Ishikawa (cell line): ENCODE measurements around the gene ST6GALNAC6.

ENCODE experiments used
- CEBPB ChIP-seq: IDR thresholded peaks from 2 replicates; pipeline ENCODE4 v1.6.1; 2012
- CREB1 ChIP-seq: IDR thresholded peaks from 2 replicates; pipeline ENCODE4 v1.6.1; 2012; ENCODE audit warnings: low read depth
- EGR1 ChIP-seq: IDR thresholded peaks from 2 replicates; pipeline ENCODE4 v1.6.1; 2012
- EP300 ChIP-seq: IDR thresholded peaks from 2 replicates; pipeline ENCODE4 v1.6.1; 2012; ENCODE audit warnings: borderline replicate concordance
- FOXM1 ChIP-seq: IDR thresholded peaks from 2 replicates; pipeline ENCODE4 v1.6.1; 2012; ENCODE audit warnings: low read depth, borderline replicate concordance
- MAX ChIP-seq: IDR thresholded peaks from 2 replicates; pipeline ENCODE4 v1.6.1; 2012
- NFIC ChIP-seq: IDR thresholded peaks from 2 replicates; pipeline ENCODE4 v1.6.1; 2012
- RAD21 ChIP-seq: IDR thresholded peaks from 2 replicates; pipeline ENCODE4 v1.6.1; 2012; ENCODE audit warnings: low read depth
- REST ChIP-seq: IDR thresholded peaks from 2 replicates; pipeline ENCODE4 v1.6.1; 2012; ENCODE audit warnings: low read depth, mild to moderate bottlenecking
- TAF1 ChIP-seq: IDR thresholded peaks from 2 replicates; pipeline ENCODE4 v1.6.1; 2012; ENCODE audit warnings: low read depth, mild to moderate bottlenecking
- TCF12 ChIP-seq: IDR thresholded peaks from 2 replicates; pipeline ENCODE4 v1.6.1; 2012; ENCODE audit warnings: low read depth
- TEAD4 ChIP-seq: IDR thresholded peaks from 2 replicates; pipeline ENCODE4 v1.6.1; 2012
- USF1 ChIP-seq: IDR thresholded peaks from 2 replicates; pipeline ENCODE4 v1.6.1; 2012
- YY1 ChIP-seq: IDR thresholded peaks from 2 replicates; pipeline ENCODE4 v1.6.1; 2012; ENCODE audit warnings: low read depth
- ZBTB7A ChIP-seq: IDR thresholded peaks from 2 replicates; pipeline ENCODE4 v1.6.1; 2012; ENCODE audit warnings: low read depth

ST6GALNAC6 gene

DNA sequence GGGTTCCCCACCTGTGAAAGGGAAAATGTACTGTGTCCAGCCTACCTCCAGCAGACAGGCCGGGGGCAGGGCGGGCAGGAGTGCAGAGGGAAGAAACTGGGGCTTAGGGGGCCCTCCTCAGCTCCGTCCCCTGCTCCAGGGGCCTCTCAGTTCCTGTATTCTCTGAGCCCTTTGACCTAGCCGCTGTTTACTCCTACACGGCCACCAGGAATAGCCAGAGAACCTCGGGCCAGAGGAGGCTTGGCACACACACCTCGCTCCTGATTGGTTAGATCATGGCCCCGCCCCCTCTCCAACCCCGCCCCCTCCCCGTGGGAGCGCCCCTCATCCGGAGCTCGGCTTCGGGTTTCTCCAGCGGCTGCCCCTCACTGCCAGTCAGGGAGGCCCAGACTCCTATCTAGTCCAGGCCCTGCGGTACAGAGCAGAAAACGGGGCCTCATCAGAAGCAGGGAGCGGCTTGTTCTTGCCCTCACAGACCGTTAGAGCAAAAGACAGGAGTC, 2.2 kb downstream of the ST6GALNAC6 start:
- TF ChIP-seq CREB1 (no peak), EP300 (no peak)

DNA sequence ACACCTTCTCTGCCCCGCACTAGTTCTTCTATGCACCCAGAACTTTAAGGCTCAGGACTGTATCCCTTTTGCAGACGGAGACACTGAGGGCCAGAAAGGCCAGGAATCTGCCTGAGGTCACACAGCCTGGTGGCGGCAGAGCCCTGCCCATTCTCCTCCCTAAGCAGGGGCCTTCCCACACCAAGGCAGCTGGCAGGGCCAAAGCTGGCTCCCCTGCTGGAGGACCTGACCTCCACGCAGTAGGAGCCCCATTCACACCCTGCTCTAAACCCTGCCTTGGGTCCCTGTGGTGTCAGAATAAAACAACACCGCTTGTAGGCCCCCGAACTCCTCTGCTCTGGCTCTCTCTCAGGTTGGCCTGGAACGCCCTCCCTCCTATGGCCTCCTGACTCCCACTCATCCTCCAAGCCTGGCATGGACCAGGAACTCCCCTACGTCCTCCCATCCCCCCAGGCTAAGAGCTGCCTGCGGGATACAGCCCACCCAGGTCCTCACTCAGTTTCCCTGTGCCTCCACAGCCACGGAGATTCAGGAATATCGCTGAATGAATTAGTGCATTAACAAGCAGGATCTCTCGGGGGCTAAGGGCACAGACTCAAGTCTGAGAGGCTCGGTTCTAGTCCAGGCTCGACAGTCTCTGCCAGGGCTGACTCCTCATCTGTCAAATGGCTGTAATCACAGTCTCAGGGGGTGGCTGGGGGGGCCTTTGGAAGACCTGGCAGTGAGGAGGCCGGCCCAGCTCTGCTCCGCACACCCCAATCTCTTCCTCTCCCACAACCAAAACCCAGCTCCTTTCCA, 2.8 kb downstream of the ST6GALNAC6 start:
- no peak for TF ChIP-seq TAF1

- no peak for TF ChIP-seq EP300
- no peak for TF ChIP-seq REST
- TF ChIP-seq TEAD4 = no peak
- TF ChIP-seq TAF1 = no peak
- TF ChIP-seq TCF12 = no peak
- no peak for TF ChIP-seq FOXM1
- no peak for TF ChIP-seq ZBTB7A
- no peak for TF ChIP-seq NFIC
- no peak for TF ChIP-seq CEBPB
- no peak for TF ChIP-seq EGR1
- no peak for TF ChIP-seq YY1
- TF ChIP-seq RAD21 = no peak
These were observed 3.6 kb downstream of the ST6GALNAC6 start for GRCh38 chr9:127895811-127896210.

- TF ChIP-seq FOXM1 (no peak), CREB1 (no peak), YY1 (no peak), REST (no peak), EGR1 (no peak), NFIC (no peak), TEAD4 (no peak), CEBPB (no peak), TAF1 (no peak)
These were observed 6.0 kb downstream of the ST6GALNAC6 start for GRCh38 chr9:127893392-127893791.

GRCh38 chr9:127892831-127893230, 6.6 kb downstream of the ST6GALNAC6 start:
- TF ChIP-seq MAX (no peak), CREB1 (no peak), CEBPB (no peak), REST (no peak), TEAD4 (no peak), ZBTB7A (no peak), TCF12 (no peak), EP300 (no peak)

DNA sequence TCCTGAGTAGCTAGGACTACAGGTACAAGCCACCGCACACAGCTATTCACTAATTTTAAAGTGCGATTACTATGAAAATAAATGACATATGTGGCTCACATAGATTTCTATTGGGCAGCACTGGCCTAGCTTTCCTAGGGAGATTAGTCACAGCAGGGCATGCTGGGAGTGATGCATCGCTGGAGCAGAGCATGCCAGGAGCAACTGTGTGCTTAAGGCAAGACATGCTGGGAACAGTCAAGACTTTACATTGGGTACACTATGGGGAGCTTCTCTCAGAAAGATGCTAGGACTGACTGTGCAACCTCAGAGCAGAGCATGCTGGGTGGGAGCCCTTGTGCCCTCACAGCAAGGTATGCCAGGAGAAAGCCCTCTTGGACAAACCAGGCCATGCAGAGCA, 9.3 kb downstream of the ST6GALNAC6 start:
- TF ChIP-seq TAF1 = no peak
- TF ChIP-seq USF1 = no peak
- no peak for TF ChIP-seq EGR1
- no peak for TF ChIP-seq EP300
- TF ChIP-seq YY1 = no peak
- TF ChIP-seq MAX = no peak
- no peak for TF ChIP-seq FOXM1
- TF ChIP-seq CEBPB = no peak
- no peak for TF ChIP-seq TCF12
- no peak for TF ChIP-seq RAD21
- no peak for TF ChIP-seq TEAD4
- no peak for TF ChIP-seq CREB1
- no peak for TF ChIP-seq ZBTB7A
- TF ChIP-seq REST = no peak
- TF ChIP-seq NFIC = no peak
